Ovary (tissue), 3 donors: ENCODE data around the gene PTH2R.

Source experiments
- CTCF ChIP-seq, 3 donors: fragments of 450-650 bp in 2 of 3; fragments of 200-600 bp in 1 of 3; IDR thresholded peaks; one replicate each; pipeline versions ENCODE4 v1.5.1 to v1.8.0; 2016 to 2022; ENCODE audit warnings: antibody characterized with exemption in 3 of 3, mild to moderate bottlenecking in 1 of 3
- EP300 ChIP-seq: sonication (generic); formaldehyde crosslinking; IDR thresholded peaks from one replicate; pipeline ENCODE4 v1.6.1; 2017; ENCODE audit warnings: antibody characterized with exemption
- POLR2A ChIP-seq: fragments of 450-650 bp; IDR thresholded peaks from one replicate; pipeline ENCODE4 v1.6.1; 2017; ENCODE audit warnings: antibody characterized with exemption, mild to moderate bottlenecking, moderate library complexity
- donor health status: DM: no; HTN: no; CAD: no.

- TF ChIP-seq CTCF (IDR thresholded peaks at IDR 0.05) = no peak
- no peak for TF ChIP-seq POLR2A
- no peak for TF ChIP-seq EP300
These were observed 45.5 kb upstream of the PTH2R start for GRCh38 chr2:208361077-208361441.
